Muscle of leg (tissue), 16 donors: Measurements from ENCODE around the gene MYCBPAP. TPM values are rescaled to one million over a fixed set of nuclear protein-coding genes. Genes with fewer than 3 reads are reported as not detected.

Experiments used
- DNase-seq: peaks from one replicate; pipeline ENCODE4 v3.0.0; 2013
- H3K27ac ChIP-seq: one replicate; pipeline ENCODE4 v1.5.1; 2013; ENCODE audit warnings: mild to moderate bottlenecking, low read length, control low read depth
- H3K27me3 ChIP-seq: one replicate; pipeline ENCODE4 v1.6.1; 2013; ENCODE audit warnings: low read length; ENCODE audit not compliant: control insufficient read depth, insufficient read depth
- H3K36me3 ChIP-seq: one replicate; pipeline ENCODE4 v1.6.1; 2013; ENCODE audit warnings: low read length; ENCODE audit not compliant: control insufficient read depth, insufficient read depth
- H3K4me1 ChIP-seq: one replicate; pipeline ENCODE4 v1.6.1; 2013; ENCODE audit warnings: low read length; ENCODE audit not compliant: control insufficient read depth, insufficient read depth
- H3K4me3 ChIP-seq: one replicate; pipeline ENCODE4 v1.5.1; 2013; ENCODE audit warnings: low read length, control low read depth
- H3K9me3 ChIP-seq: replicated peaks from 2 replicates; pipeline ENCODE4 v1.6.1; 2013; ENCODE audit warnings: low read depth, low read length; ENCODE audit not compliant: control insufficient read depth
- WGBS: methylation state at CpG from one replicate; pipeline ENCODE4 v1.1.5; 2013; ENCODE audit warnings: missing lambda C conversion rate; ENCODE audit not compliant: insufficient coverage; 5-methylcytosine and 5-hydroxymethylcytosine counted together
- long read RNA-seq, 11 donors: transcript quantifications; one replicate each; lab custom pipeline, GENCODE V29; 2026
- polyA plus RNA-seq, 8 donors: library from polyadenylated mRNA; unstranded; fragments of 120-200 nt; gene quantifications; one replicate each; pipeline versions ENCODE4 v1.2.1 to v1.2.3, GENCODE V29; 2013; ENCODE audit warnings: inconsistent platforms in 1 of 8, low replicate concordance in 1 of 8; ENCODE audit not compliant: insufficient read length in 8 of 8, insufficient read depth in 1 of 8
- total RNA-seq: library from RNA; stranded (reverse); fragments of 120-200 nt; gene quantifications from one replicate; pipeline ENCODE4 v1.2.4, GENCODE V29; 2013

MYCBPAP gene
- total RNA-seq (0.66 TPM), polyA plus RNA-seq (1 to 10 TPM in 3 of 8 donors, under 1 TPM in 5; 0.67 to 2.3 (median 0.88) TPM)
- long read RNA-seq, donor 1: 0 reads
- long read RNA-seq, donor 2: 0 reads
- long read RNA-seq, donor 3: 0 reads
- long read RNA-seq, donor 4: 0 reads
- long read RNA-seq, donor 5, partial matches to known transcripts: 0 of 1 reads
- long read RNA-seq, donor 5, other reads (novel, unspliced or antisense): 0 of 1 reads
- long read RNA-seq, donor 6: 0 reads
- long read RNA-seq, donor 7: 0 reads
- long read RNA-seq, donor 8: 0 reads
- long read RNA-seq, donor 9: 0 reads
- long read RNA-seq, donor 10: 0 reads
- long read RNA-seq, donor 11: 0 reads

GRCh38 chr17:50507871-50508572 is at the start of gene MYCBPAP:
TSS of gene MYCBPAP (plus strand) at chr17:50508439. CDS start at chr17:50508675, 236 bp downstream.
- peaks cover 14% of the 10 kb centered on the region for H3K4me1 ChIP-seq
- WGBS: 5% methylated on average over 59 of the region's 66 CpGs
- H3K9me3 ChIP-seq: no peaks in the 10 kb centered on the region
- H3K27ac ChIP-seq: peak within 1 kb of the TSS; percentile 83
- H3K36me3 ChIP-seq: no peaks in the 10 kb centered on the region
- DNase-seq: peak; percentile 92
- H3K4me3 ChIP-seq: peak within 1 kb of the TSS; percentile 59
- peaks cover 2% of the 10 kb centered on the region for H3K27me3 ChIP-seq

DNA sequence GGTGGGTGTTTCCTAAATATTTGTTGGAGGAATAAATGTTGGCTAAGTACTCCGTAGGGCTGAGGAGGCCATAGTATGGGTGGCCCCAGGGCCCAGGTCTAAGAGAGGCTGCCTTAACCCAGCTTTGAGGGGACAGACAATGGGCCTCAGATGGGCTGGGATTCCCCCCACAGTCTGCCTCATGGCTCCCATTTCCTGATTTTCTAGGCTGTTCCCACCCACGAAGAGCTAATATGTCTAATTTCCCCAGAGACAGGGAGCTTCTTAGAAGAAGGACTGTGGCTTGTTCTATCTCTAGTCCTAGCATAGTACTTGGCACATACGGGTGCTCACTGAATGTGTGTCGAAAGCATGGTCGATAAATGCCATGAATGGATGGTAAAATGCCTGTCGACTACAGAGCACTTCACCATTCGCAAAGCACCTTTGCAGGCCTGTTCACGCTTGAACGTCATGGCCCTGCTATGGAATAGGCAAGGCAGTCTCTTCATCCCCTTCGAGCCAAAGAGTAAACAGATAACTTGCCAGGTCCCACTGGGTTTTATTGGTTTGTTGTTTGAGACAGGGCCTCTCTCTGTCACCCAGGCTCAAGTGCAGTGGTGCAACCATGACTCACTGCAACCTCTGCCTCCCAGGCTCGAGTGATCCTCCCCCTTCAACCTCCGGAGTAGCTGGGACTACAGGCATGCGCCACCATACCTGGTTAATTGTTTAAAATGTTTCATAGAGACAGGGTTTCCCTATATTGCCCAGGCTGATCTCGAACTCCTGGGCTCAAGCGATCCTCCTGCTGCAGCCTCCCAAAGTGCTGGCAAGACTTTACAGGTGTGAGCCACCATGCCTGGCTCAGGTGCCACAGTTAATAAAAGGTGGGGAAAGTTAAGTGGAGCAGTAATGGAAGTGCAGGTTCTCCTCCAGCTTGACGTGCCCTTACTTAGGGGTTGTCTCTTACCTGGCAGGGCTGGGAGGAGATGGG is 49.2 kb upstream of the MYCBPAP start:
- Histone ChIP-seq H3K27me3 (no peaks in the 10 kb centered on the region), H3K4me3 (no peak overlapping the region), H3K4me1 (peaks cover 8% of the 10 kb centered on the region), H3K9me3 (no peaks in the 10 kb centered on the region), H3K36me3 (peaks cover 4% of the 10 kb centered on the region), H3K27ac (no peak overlapping the region)
- WGBS: 84% methylated on average over 12 of the region's 16 CpGs
- DNase-seq: no peak

DNA sequence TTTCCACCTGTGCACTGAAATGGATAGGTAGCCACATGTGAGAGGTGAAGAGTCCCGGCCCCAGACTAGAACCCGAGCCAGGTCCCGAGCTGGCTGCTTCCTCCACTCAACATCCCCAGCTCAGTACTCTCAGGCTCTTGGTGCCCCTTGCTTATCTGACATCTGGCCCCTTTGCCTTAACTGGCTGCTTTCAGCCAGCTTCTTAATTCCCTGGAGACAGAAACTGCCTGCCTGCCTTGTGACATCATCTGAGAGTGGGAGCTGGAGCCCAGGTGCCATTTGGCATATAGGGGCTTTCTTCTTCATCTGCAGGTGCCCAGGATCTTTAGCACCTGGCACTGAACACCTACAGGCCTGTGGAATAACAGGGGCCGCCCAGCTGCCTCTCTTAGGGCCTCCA is 48.5 kb upstream of the MYCBPAP start:
- Histone ChIP-seq H3K9me3 (no peaks in the 10 kb centered on the region), H3K36me3 (peaks cover 4% of the 10 kb centered on the region), H3K27ac (no peak overlapping the region), H3K4me3 (no peak overlapping the region), H3K4me1 (peaks cover 8% of the 10 kb centered on the region), H3K27me3 (no peaks in the 10 kb centered on the region)
- 89% methylated on average over 1 of the region's 4 CpGs for WGBS
- DNase-seq: no peak

DNA sequence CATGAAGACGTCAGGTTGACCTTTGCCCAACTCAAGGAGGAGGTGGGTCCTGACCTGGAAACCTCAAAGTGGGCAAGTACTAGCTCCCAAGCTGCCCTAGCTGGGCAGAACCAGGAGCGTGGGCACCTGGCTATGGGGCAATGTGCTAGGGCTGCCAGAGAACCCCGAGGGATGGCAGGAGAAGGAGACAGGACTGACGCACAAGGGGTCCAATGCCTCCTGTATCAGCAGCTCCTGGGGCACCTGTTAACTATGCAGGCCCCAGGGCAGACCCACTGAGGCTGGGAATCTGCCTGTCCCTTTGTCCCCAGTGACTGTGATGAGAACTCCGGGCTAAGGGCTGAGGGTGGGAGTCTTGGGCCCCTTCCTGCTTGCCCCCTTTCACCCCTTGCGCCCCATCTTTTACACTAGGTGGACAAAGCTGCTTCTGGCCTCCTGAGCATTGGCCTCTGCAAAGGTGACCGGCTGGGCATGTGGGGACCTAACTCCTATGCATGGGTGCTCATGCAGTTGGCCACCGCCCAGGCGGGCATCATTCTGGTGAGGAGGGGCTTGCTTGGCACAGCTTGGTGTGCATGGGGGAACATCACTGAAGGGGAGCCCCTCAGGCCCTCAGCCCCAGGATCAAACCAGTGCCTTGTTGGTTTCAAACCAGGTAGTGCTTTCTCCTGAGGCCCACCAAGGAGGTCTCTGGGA is 47.3 kb upstream of the MYCBPAP start:
- WGBS: 81% methylated on average over 7 of the region's 9 CpGs
- no peak for DNase-seq
- H3K4me1 ChIP-seq: peaks cover 8% of the 10 kb centered on the region
- no peak overlapping the region for H3K4me3 ChIP-seq
- peaks cover 4% of the 10 kb centered on the region for H3K36me3 ChIP-seq
- no peaks in the 10 kb centered on the region for H3K9me3 ChIP-seq
- no peak overlapping the region for H3K27ac ChIP-seq
- H3K27me3 ChIP-seq: no peaks in the 10 kb centered on the region

DNA sequence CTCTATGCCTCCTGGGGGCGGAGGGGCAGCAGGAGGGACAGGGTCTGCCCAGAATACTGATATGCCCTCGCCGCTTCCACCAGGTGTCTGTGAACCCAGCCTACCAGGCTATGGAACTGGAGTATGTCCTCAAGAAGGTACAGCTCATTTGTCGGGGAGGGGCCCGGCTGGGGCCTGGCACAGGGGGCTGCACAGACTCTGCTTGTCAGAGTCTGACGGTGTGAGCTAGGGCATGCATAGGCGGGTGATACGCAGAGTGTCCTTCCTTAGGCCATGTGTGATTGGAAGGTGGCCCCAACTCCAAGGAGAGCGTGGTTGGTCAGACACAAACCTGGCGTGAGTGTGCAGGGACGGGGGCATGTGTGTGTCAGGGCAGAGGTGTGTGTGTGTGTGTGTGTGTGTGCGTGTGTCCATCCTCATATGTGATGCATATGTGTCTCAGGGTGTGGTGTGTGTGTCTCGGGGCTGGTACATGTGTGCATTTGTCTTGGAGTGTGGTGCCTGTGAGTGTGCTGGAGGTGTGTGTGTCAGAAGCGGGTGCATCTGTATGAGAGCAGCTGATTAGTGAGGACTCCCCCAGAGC is 46.6 kb upstream of the MYCBPAP start:
- WGBS: 91% methylated on average over 13 of the region's 14 CpGs
- H3K4me1 ChIP-seq: peaks cover 8% of the 10 kb centered on the region
- peaks cover 3% of the 10 kb centered on the region for H3K36me3 ChIP-seq
- H3K27me3 ChIP-seq: peaks cover under 1% of the 10 kb centered on the region
- no peak overlapping the region for H3K4me3 ChIP-seq
- H3K9me3 ChIP-seq: no peaks in the 10 kb centered on the region
- no peak overlapping the region for H3K27ac ChIP-seq
- no peak for DNase-seq

GRCh38 chr17:50462446-50462845 is 45.8 kb upstream of the MYCBPAP start:
- Histone ChIP-seq H3K4me3 (no peak overlapping the region), H3K27ac (no peak overlapping the region), H3K27me3 (peaks cover 5% of the 10 kb centered on the region), H3K36me3 (peaks cover 3% of the 10 kb centered on the region), H3K9me3 (no peaks in the 10 kb centered on the region), H3K4me1 (peaks cover 8% of the 10 kb centered on the region)
- DNase-seq: no peak
- WGBS: 60% methylated on average over 3 of the region's 9 CpGs

GRCh38 chr17:50464121-50464520 is 44.1 kb upstream of the MYCBPAP start:
- Histone ChIP-seq H3K4me1 (peaks cover 22% of the 10 kb centered on the region), H3K36me3 (peaks cover 3% of the 10 kb centered on the region), H3K27ac (no peak overlapping the region), H3K9me3 (no peaks in the 10 kb centered on the region), H3K27me3 (peaks cover 20% of the 10 kb centered on the region), H3K4me3 (no peak overlapping the region)
- WGBS: no CpG with 5 or more reads among the region's 3 CpGs
- DNase-seq: no peak

DNA sequence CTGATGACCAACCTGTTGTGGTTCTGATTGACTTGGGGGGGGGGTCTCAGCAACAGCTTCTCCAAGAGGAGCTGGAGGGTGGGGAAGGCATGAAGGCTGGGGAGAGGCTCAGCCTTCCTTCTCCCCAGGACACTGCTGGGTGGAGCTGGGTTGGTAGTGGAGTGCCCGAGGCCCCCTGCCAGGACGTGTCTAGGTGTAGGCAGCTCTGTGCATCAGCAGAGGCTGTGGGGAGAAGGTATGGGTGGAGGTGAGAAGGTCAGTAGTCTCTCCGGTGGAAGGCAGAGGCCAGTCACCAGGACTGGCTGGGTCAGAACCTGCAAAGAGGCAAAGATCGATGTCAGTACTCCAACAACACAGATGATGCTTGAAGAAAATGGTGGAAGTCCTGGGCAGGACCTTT is 43.5 kb upstream of the MYCBPAP start:
- DNase-seq: no peak
- peaks cover 26% of the 10 kb centered on the region for H3K27me3 ChIP-seq
- no peaks in the 10 kb centered on the region for H3K9me3 ChIP-seq
- H3K36me3 ChIP-seq: peaks cover 3% of the 10 kb centered on the region
- H3K27ac ChIP-seq: no peak overlapping the region
- H3K4me1 ChIP-seq: peaks cover 28% of the 10 kb centered on the region
- H3K4me3 ChIP-seq: no peak overlapping the region
- 90% methylated on average over 2 of the region's 4 CpGs for WGBS

DNA sequence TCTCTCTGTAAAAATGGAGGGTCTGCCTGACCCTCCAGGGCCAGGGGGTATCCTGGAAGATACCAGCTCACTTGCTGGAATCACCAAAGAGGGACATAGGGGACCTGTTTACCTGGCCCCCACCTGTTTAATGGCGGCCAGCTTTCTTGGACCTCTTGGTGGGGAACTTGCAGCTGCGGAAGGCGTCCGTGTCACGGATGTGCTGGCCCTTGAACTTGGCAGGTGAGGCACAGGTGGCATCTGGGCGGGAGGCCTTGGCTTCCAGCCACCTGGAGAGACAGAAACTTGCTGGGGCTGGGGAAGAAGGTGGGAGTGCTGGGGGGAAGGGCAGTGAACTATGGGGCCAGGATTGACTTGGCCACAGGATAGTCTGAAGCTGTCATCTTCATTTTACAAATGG is 43.1 kb upstream of the MYCBPAP start:
- H3K9me3 ChIP-seq: no peaks in the 10 kb centered on the region
- no peak for DNase-seq
- peaks cover 33% of the 10 kb centered on the region for H3K4me1 ChIP-seq
- WGBS: 83% methylated on average over 6 of the region's 6 CpGs
- H3K27ac ChIP-seq: no peak overlapping the region
- peaks cover 31% of the 10 kb centered on the region for H3K27me3 ChIP-seq
- no peak overlapping the region for H3K4me3 ChIP-seq
- peaks cover 3% of the 10 kb centered on the region for H3K36me3 ChIP-seq
